NCI-H128 (cell line): ENCODE results near the gene HMX2.
A peak's percentile ranks its signal among the peaks of the same experiment; 100 is the strongest.
"Not testable (repeated sequence)": the region's sequence is repeated elsewhere in the genome, so short reads cannot be mapped to it uniquely, and the experiment has no call there.

Source experiments
- DNase-seq: peaks from one replicate; lab custom pipeline; 2025; ENCODE audit not compliant: unreplicated experiment; lab: John Stamatoyannopoulos, UW

Gene HMX2

GRCh38 chr10:123150271-123150985 is 2.5 kb downstream of the HMX2 start:
- DNase-seq: no peak

DNA sequence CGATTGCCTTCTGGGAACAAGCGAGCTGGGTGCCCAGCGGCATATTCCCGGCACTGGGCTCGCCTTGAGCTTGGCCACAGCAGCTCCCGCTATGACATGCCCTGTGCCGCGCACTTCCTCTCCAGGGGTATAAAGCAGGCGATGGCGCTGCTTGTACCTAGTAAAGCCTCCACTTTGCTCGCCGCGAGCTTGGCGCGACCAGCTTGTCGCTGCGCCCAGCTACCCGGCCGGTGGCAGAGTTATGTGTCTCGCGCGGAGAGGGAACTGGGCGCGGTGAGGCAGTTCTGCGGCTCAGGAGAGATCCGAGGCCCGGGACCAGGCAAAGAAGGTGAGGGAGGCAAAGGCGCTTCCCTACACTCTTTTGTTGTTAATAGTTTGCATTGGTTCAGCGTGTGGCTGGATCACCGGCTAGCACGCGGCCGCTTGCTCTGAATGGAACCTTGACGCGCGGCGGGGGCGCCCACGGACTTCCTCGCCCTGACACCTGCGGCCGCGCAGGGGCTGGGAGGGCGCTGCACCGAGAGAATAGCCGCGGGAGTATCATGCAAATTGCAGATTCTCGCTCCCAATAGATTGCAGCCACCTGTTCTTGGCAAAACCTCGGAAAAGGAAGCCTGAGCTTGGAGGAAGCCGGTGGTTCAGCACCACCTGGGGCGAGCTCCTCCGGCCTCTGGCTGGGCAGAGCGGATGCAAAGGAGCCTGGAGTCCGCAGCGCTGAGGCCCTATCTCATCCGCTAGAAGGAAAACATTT is 3.2 kb downstream of the HMX2 start:
- DNase-seq: no peak

GRCh38 chr10:123151737-123152135 is 3.8 kb downstream of the HMX2 start:
- no peak for DNase-seq

- DNase-seq: no peak
These were observed 5.7 kb downstream of the HMX2 start for GRCh38 chr10:123153486-123154091.

DNA sequence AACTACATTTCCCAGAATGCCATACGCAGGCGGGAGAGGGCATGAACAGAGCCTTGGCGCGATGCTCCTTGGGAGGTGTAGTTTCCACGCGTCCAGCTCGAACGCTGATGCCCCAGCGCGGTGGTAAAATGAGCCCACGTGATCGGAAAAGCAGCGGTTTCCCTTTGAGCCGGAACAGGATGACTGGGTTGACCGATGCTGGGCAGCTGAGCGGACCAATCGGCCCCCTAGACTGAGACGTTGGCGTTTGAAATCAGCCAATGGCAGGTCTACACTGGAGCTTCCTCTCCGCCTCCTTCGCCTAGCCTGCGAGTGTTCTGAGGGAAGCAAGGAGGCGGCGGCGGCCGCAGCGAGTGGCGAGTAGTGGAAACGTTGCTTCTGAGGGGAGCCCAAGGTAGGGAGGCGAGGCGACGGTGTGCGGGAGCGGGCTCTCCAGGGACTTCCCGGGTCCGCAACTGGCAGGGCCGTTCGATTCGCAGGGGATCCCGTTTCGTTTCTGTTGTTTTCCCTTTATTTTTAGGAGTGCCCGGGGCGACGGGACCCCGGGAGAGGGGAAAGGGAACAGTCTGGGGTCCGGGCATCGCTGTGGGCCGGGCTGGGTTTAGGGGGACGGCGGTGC is 6.3 kb downstream of the HMX2 start, which contains the start of gene BUB3:
TSS of gene BUB3 (plus strand) at position 311 of the 619 bp plus-strand sequence. CDS start 516 bp downstream, outside the sequence.
- DNase-seq: peak; percentile 94

GRCh38 chr10:123154711-123155505 is 7.0 kb downstream of the HMX2 start:
- no peak for DNase-seq

DNA sequence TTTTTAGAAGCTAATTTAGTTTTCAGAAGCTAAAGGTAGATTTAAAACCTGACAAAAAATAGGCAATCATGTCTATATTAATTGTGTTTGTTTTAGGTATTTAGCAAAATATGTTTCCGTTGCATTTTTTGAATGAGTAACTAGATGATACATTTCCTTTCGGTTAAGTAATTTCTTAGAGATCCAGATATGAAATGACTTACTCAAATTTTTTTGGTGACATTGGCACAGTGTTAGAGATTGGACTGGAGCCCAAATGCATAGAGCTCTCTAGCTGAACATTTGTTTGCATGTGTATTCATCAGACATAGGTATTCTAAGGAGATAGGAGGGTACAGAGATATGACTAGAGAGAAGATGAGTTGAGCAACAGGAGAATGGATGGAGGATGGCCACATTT is 8.1 kb downstream of the HMX2 start:
- no peak for DNase-seq

DNA sequence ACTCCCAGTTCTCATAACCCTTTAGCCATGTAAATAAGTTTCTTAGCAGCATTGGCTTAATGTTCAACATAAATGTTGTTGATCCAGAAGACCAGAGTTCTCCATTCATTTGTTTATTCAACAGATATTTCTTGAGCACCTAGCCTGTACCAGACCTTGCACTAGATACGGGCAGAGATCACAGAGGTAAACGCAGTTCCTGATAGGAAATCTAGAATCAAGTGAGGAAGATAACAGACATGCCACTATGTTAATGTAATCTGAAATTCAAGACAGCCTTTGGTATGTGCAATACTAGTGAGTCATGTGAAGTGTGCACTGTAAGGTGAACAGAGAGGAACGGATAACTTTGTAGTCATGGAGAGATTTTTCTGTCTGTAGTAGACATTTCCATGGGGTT is 9.3 kb downstream of the HMX2 start:
- DNase-seq: no peak

DNA sequence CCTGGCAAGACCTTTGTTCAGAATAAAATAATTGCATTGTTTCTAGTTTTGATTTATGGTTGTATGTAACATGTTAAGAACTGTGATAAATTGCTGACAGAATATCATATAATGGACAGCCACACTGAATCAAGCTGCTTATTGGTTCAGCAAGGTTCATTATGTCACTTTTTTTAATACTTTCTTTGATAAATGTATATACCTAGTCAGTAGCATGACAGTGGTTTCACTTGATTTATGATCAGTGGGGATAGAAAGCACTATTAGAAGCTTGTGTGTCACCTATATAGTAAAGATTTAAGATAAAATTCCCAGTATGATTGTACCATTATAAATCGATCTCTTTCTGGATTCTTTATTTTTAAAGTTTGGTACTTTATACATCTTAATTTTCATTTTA is 10.7 kb downstream of the HMX2 start:
- DNase-seq: no peak

GRCh38 chr10:123160311-123160980 is 12.5 kb downstream of the HMX2 start:
- DNase-seq: no peak

DNA sequence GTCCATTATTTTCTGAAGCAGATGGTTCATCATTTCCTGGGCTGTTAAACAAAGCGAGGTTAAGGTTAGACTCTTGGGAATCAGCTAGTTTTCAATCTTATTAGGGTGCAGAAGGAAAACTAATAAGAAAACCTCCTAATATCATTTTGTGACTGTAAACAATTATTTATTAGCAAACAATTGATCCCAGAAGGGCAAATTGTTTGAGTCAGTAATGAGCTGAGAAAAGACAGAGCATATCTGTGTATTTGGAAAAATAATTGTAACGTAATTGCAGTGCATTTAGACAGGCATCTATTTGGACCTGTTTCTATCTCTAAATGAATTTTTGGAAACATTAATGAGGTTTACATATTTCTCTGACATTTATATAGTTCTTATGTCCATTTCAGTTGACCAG is 16.4 kb downstream of the HMX2 start:
- no peak for DNase-seq

DNA sequence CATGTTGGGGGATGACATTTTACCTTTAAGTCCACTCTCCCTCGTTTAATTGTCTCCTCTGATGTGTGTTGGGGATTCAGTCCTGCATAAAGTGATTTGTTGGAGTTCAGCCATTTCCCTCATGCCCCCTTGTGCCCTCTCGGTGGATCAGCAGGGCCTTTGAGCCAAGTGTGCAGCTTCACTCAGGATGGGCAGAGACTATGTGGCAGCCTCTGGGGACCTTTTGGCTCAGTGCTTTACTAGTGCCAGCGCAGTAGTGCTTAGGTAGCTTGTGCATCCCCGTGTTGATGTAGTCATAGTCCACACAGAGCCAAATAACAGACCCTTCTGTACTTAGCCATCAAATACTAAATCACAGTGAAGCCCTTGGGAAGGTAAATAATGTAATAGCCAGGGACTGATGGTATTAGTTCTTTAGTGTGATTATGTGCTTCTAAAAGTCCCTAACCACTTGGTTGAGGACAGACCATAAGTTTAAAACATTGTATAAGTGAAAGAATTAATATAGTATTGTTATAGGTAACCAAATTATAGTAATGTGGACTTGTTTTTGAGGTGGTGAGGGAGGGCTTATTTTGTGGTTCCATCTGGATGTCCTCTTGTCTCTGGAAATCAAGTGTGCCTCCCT is 17.6 kb downstream of the HMX2 start:
- no peak for DNase-seq

GRCh38 chr10:123166618-123167017 is 18.7 kb downstream of the HMX2 start:
- DNase-seq: no peak

DNA sequence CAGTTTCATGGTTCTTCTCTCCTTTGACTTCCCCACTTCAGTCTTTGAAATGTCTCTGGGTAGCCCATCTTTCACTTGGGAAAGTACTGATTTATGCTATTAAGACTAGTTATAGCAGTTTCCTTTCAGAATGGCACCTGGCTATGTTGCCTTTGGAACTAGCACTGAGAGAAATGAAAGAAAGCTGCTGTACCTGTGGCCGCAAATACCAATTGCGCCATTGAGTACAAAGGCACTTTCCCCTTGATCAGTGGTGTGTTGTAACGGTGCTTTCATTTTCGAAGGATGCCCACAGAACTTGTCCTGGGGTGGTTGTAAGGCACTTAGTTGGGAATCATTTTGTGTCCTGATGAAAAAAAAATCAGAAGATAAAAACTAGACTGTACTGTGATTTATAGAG is 23.0 kb downstream of the HMX2 start:
- no peak for DNase-seq

DNA sequence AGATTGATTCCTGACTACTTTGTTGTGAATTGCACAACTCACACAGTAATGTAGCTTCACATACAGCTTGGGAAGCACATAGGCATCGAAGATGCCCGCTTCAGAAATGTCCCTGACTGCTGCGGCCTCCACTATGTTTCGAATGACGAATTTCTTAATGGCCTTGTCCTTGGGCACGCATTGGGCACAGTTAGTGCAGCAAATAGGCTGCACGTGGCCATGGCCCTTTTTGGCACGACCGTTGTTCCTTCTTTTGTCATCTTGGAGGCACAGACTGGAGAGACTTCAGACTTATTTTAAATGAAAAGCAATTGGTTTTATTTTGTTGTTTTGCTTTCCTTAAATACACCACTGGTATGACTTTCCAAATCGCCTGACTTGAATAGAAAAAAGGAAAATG is 23.7 kb downstream of the HMX2 start:
- DNase-seq: not testable (repeated sequence)

DNA sequence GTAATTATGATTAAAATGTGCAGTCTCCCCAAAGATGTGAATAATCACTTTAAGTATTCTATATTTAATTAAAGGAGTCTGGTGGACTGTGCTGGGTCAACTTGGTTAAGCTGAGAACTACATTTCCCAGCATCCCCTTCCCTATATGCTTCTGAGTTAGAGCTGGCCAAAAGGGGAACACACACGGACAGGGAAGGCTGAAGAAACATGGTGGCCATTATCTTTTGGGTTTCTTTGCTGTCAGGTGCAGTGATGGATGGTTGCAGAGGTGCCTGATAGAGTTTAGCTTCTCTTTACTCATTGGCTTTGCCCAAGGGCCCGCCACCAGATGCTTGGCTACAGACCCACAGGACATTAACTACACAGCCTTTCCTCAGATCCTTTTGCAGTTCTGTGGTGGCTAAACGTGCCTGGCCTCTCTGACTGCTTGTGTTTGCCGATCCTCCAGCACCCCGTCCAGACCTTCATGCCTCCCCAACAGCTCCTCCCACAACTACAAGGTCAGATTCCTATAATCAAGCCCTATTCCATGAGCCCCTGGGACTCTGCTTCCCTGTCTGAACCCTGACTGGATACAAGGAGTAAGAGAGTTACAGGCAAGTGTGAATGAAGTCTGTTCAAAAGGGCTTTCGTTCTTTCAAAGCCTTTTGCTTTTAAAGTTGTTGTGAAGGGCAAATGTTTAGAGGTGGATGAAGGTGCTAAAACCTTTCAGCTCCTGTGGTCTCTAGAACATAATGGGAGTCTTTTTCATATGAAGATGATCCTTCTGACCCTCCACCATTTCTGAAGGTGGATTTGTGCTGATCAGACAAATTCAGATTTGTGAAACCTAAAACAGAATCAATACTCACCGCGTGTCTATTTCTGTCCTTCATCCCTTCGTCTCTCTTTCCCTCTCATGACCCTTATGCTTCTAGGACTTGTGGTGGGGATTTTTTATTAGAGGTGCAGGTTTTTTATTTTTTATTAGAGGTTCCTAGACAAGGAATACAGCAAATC is 27.8 kb downstream of the HMX2 start:
- DNase-seq: no peak

GRCh38 chr10:123178390-123178789 is 30.5 kb downstream of the HMX2 start:
- DNase-seq: not testable (repeated sequence)
